Ovary (tissue), 9 donors: Measurements from ENCODE around the gene PTPN21. TPM values are rescaled to one million over a fixed set of nuclear protein-coding genes. Genes with fewer than 3 reads are reported as not detected.

ENCODE experiments used
- DNase-seq, 5 donors: peaks; one replicate each; pipeline ENCODE4 v3.0.0-alpha.2; 2019 to 2020
- H3K27ac ChIP-seq, 2 donors: fragments of 200-600 bp; one replicate each; pipeline versions ENCODE4 v1.5.1 to v1.8.0; 2019 to 2022
- H3K27me3 ChIP-seq: fragments of 200-600 bp; one replicate; pipeline ENCODE4 v1.8.0; 2022
- H3K36me3 ChIP-seq: fragments of 200-600 bp; sonication (generic); one replicate; pipeline ENCODE4 v1.5.1; 2019
- H3K4me1 ChIP-seq: one replicate; pipeline ENCODE4 v1.8.1; 2013; ENCODE audit warnings: mild to moderate bottlenecking, moderate library complexity; ENCODE audit not compliant: insufficient read depth
- H3K4me3 ChIP-seq: fragments of 200-600 bp; sonication (generic); one replicate; pipeline ENCODE4 v1.5.1; 2017
- H3K9me3 ChIP-seq, 2 donors: fragments of 200-600 bp in 1 of 2; sonication (generic) in 1 of 2; one replicate each; pipeline versions ENCODE4 v1.5.1 to v1.8.1; 2013 to 2019; ENCODE audit warnings: mild to moderate bottlenecking in 1 of 2, moderate library complexity in 1 of 2
- CTCF ChIP-seq, 3 donors: fragments of 450-650 bp in 2 of 3; fragments of 200-600 bp in 1 of 3; IDR thresholded peaks; one replicate each; pipeline versions ENCODE4 v1.5.1 to v1.8.0; 2016 to 2022; ENCODE audit warnings: antibody characterized with exemption in 3 of 3, mild to moderate bottlenecking in 1 of 3
- EP300 ChIP-seq: sonication (generic); formaldehyde crosslinking; IDR thresholded peaks from one replicate; pipeline ENCODE4 v1.6.1; 2017; ENCODE audit warnings: antibody characterized with exemption
- POLR2A ChIP-seq: fragments of 450-650 bp; IDR thresholded peaks from one replicate; pipeline ENCODE4 v1.6.1; 2017; ENCODE audit warnings: antibody characterized with exemption, mild to moderate bottlenecking, moderate library complexity
- WGBS, 3 donors: extraction: QIAGEN DNeasy Blood & Tissue Kit in 1 of 3; methylation state at CpG; one replicate each; pipeline versions ENCODE4 v1.1.5 to v1.1.7; 2013 to 2017; 5-methylcytosine and 5-hydroxymethylcytosine counted together
- intact Hi-C, 4 donors: fragments of 100-400 bp; cut with DNase I; formaldehyde crosslinking; loops; one replicate each; pipeline versions ENCODE4 v1.11.0 to v1.15.1; 2022 to 2023
- polyA plus RNA-seq, 2 donors: library from polyadenylated mRNA; stranded (reverse); fragments of 200-250 nt in 1 of 2; fragments of 350-450 nt in 1 of 2; fragmentation: Illumina TruSeq in 1 of 2; extraction: RNeasy Lipid Tissue Mini Kit (QIAGEN cat#74804) in 1 of 2; gene quantifications; one replicate each; pipeline ENCODE4 v1.2.3, GENCODE V29; 2013 to 2014
- total RNA-seq, 7 donors: library from RNA; depleted of rRNA in 2 of 7; stranded (reverse); fragments of >200 nt in 2 of 7; fragmentation: NEBNext Ultra II Directional in 3 of 7; extraction: Animal tissue kit (Norgen Biotek cat#: 25700) in 3 of 7; gene quantifications; one replicate each; pipeline versions ENCODE4 v1.1.0 to v1.2.4, GENCODE V29; 2016 to 2023
- donor health status: DM: no; HTN: no; CAD: no; lungs with moderate emphysema.
- donor health status: DM: no; HTN: no; CAD: no.
- donor health status: Bipolar disorder and iron deficiency.
- donor health status: DM: yes; HTN: yes; CAD: no.
- donor health status: DM: no; HTN: no; CAD: no.
- donor health status: DM: yes; HTN: yes; CAD: no.

PTPN21 gene
- total and polyA plus RNA-seq, 9 donors: 12.0 to 76.7 (median 26.3) TPM

DNA sequence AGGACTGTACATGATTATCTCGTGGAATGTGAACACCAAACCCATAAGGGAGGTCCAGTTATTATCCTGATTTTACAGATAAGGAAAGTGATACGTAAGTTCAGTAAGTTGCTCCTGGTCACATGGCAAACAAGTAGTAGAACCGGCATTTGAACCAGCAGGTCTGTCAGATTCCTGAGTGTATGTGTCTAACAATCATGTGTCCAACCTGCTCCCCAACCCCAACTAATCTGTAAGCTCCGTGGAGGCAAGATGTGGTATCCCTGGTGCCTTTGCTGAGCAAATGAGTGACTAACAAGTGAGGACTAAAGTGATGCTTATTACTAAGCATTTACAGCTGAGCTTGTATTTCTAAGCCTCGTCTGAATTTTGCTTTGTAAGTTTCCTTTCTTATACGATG lies 65.9 kb downstream of the PTPN21 start:
- DNase-seq: no peak
- Histone ChIP-seq H3K36me3 (no peaks in the 10 kb centered on the region), H3K27ac (no peak overlapping the region), H3K4me1 (peaks cover 2% of the 10 kb centered on the region), H3K9me3 (no peaks in the 10 kb centered on the region), H3K4me3 (no peak overlapping the region), H3K27me3 (no peaks in the 10 kb centered on the region)
- 71 to 84% (median 76%) methylated on average over 6 of the region's 6 CpGs for WGBS, 3 donors
- intact Hi-C loops: no loop called here
- TF ChIP-seq POLR2A: no peak
- no peak for TF ChIP-seq EP300
- no peak for TF ChIP-seq CTCF (IDR thresholded peaks at IDR 0.05)

DNA sequence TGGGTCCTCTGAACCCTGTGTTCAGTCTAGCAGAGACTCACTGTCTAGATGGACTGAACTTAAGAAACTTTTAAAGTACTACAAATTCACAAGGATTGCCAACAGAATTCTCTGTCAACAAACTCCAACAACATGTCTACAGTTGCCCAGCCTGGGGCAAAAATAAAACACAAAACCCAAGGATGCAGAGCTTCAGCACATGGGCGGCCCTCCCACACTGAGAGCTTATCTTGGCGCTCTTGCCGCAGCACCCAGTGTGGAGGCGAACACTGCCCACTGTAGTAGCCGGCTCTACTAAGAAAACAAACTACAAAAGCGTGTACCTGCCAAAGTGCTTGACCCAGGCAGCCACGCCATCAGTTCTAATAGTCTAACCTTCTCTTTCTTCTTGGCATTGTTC lies 66.7 kb downstream of the PTPN21 start:
- no peak for TF ChIP-seq EP300
- no peak for TF ChIP-seq CTCF (IDR thresholded peaks at IDR 0.05)
- no peak for TF ChIP-seq POLR2A
- intact Hi-C loops: no loop called here

DNA sequence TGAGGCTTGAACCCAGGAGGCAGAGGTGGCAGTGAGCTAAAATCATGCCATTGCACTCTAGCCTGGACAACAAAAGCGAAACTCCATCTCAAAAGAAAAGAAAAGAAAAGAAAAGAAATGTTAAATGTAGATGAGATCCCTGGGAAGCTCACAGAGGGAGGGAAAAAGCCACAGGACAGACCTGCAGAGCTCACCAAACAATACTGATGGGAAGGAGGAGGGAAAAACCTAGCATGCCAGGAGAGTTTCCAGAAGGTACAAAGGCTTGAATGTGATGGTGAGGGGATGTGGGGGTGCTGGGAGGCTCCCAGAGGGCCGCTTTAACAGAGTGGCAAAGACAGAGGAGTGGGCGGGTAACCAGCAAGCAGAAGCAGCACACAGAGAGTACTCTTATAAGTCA lies 72.3 kb downstream of the PTPN21 start:
- intact Hi-C loops: no loop called here
- no peak for TF ChIP-seq EP300
- no peak for TF ChIP-seq CTCF (IDR thresholded peaks at IDR 0.05)
- TF ChIP-seq POLR2A: no peak
- Histone ChIP-seq H3K9me3 (no peaks in the 10 kb centered on the region), H3K27me3 (no peaks in the 10 kb centered on the region), H3K4me3 (no peak overlapping the region), H3K4me1 (peaks cover 2% of the 10 kb centered on the region), H3K27ac (no peak overlapping the region), H3K36me3 (no peaks in the 10 kb centered on the region)
- DNase-seq: no peak
- 97 to 98% (median 98%) methylated on average over 3 of the region's 3 CpGs for WGBS, 3 donors

More for the DNA sequence above, 66.7 kb downstream of the PTPN21 start:
- no peaks in the 10 kb centered on the region for H3K27me3 ChIP-seq
- no peak for DNase-seq
- H3K4me1 ChIP-seq: peaks cover 2% of the 10 kb centered on the region
- H3K36me3 ChIP-seq: no peaks in the 10 kb centered on the region
- no peak overlapping the region for H3K4me3 ChIP-seq
- WGBS, 3 donors: 49 to 81% (median 63%) methylated on average over 7 of the region's 7 CpGs
- no peak overlapping the region for H3K27ac ChIP-seq
- H3K9me3 ChIP-seq: no peaks in the 10 kb centered on the region

- intact Hi-C loops: no loop called here
- Histone ChIP-seq H3K27me3 (no peaks in the 10 kb centered on the region), H3K27ac (no peak overlapping the region), H3K4me1 (peaks cover 2% of the 10 kb centered on the region), H3K9me3 (no peaks in the 10 kb centered on the region), H3K4me3 (no peak overlapping the region), H3K36me3 (no peaks in the 10 kb centered on the region)
- no peak for DNase-seq
- TF ChIP-seq POLR2A (no peak), CTCF (IDR thresholded peaks at IDR 0.05) (no peak), EP300 (no peak)
- 32 to 39% (median 37%) methylated on average over 7 of the region's 7 CpGs for WGBS, 3 donors
These were observed 73.0 kb downstream of the PTPN21 start for GRCh38 chr14:88481794-88482193.

DNA sequence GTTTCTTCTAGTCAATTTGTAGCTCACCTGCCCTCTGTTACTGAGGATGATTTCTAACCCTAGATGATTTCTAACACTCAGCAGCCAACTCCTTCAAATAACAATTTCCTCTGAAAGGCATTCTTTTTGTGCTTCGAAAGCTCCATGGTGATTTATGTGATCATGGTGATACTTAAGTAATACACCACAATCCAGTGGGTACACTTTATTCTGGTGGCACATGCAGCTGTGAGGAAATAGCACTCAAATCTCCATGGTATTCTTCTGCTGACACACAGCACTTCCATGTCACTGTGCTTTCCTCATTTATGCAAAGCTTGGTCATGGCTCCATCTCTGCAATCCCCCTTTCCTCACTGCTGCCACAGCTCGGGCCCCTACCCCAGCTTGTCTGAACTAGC lies 73.7 kb downstream of the PTPN21 start:
- DNase-seq: no peak
- Histone ChIP-seq H3K27ac (no peak overlapping the region), H3K36me3 (no peaks in the 10 kb centered on the region), H3K27me3 (no peaks in the 10 kb centered on the region), H3K4me1 (peaks cover 2% of the 10 kb centered on the region), H3K9me3 (no peaks in the 10 kb centered on the region), H3K4me3 (no peak overlapping the region)
- intact Hi-C loops: no loop called here
- TF ChIP-seq CTCF (IDR thresholded peaks at IDR 0.05): no peak
- TF ChIP-seq POLR2A: no peak
- TF ChIP-seq EP300: no peak
- 89 to 95% (median 92%) methylated on average over 2 of the region's 2 CpGs for WGBS, 3 donors
